SK-N-SH (cell line): ENCODE data around the gene RANGAP1. TPM values are rescaled to one million over a fixed set of nuclear protein-coding genes. Genes with fewer than 3 reads are reported as not detected.

Experiments used
- CTCF ChIA-PET: fragments of 300-600, 350-600 bp; formaldehyde crosslinking; extraction: SDS; loops from one replicate; lab custom pipeline; 2021; lab: Yijun Ruan, JAX
- POLR2A ChIA-PET: fragments of 350-600 bp; sonication (Branson Sonifier 250); formaldehyde crosslinking; extraction: SDS; loops from one replicate; lab custom pipeline; 2020; ENCODE audit warnings: antibody characterized with exemption, inconsistent platforms; lab: Yijun Ruan, JAX
- DNase-seq: peaks from one replicate; pipeline ENCODE4 v3.0.0; 2012
- H2AFZ ChIP-seq: fragments of 200-600 bp; sonication (generic); 2 replicates; pipeline ENCODE4 v1.8.1; 2016; ENCODE audit warnings: antibody characterized with exemption, mild to moderate bottlenecking, low read depth
- H3F3A ChIP-seq: fragments of 200-600 bp; sonication (generic); replicated peaks from 2 replicates; pipeline ENCODE3; 2016; ENCODE audit warnings: antibody characterized with exemption, mild to moderate bottlenecking; ENCODE audit not compliant: insufficient read depth
- H3K27ac ChIP-seq, 2 experiments: fragments of 200-500 bp in 1 of 2; fragments of 200-600 bp in 1 of 2; sonication (Bioruptor generic) in 1 of 2; sonication (generic), shearing (Covaris generic) in 1 of 2; 2 replicates each; pipeline versions ENCODE4 v1.5.1 to v1.6.1; 2014 to 2016; ENCODE audit warnings: low read depth in 2 of 2, inconsistent platforms in 1 of 2, low read length in 1 of 2, mild to moderate bottlenecking in 1 of 2, mixed read lengths in 1 of 2
- H3K27me3 ChIP-seq: fragments of 200-600 bp; sonication (generic), shearing (Covaris generic); 2 replicates; pipeline ENCODE4 v1.6.1; 2016; ENCODE audit warnings: mixed run types; ENCODE audit not compliant: insufficient read depth
- H3K36me3 ChIP-seq, 2 experiments: fragments of 200-500 bp in 1 of 2; fragments of 200-600 bp in 1 of 2; sonication (Bioruptor generic) in 1 of 2; sonication (generic) in 1 of 2; replicated peaks in 1 of 2; 2 replicates each; pipeline versions ENCODE3 to v1.5.1; 2014 to 2016; ENCODE audit warnings: low read length in 1 of 2, mild to moderate bottlenecking in 1 of 2; ENCODE audit not compliant: insufficient read depth in 2 of 2, control insufficient read depth in 1 of 2
- H3K4me1 ChIP-seq, 2 experiments: fragments of 200-500 bp in 1 of 2; fragments of 200-600 bp in 1 of 2; sonication (Bioruptor generic) in 1 of 2; sonication (generic), shearing (Covaris generic) in 1 of 2; 2 replicates each; pipeline versions ENCODE4 v1.5.1 to v1.6.1; 2014 to 2016; ENCODE audit warnings: low read depth in 1 of 2, low read length in 1 of 2, mixed run types in 1 of 2; ENCODE audit not compliant: insufficient read depth in 2 of 2, control insufficient read depth in 1 of 2
- H3K4me2 ChIP-seq: fragments of 200-600 bp; sonication (generic), shearing (Covaris generic); 2 replicates; pipeline ENCODE4 v1.6.1; 2017; ENCODE audit warnings: mixed run types
- H3K4me3 ChIP-seq, 2 experiments: fragments of 200-500 bp in 1 of 2; fragments of 200-600 bp in 1 of 2; sonication (Bioruptor generic) in 1 of 2; sonication (generic), shearing (Covaris generic) in 1 of 2; 2 replicates each; pipeline versions ENCODE4 v1.5.1 to v1.8.1; 2014 to 2016; ENCODE audit warnings: low read depth in 2 of 2, inconsistent platforms in 1 of 2, low read length in 1 of 2, mild to moderate bottlenecking in 1 of 2, mixed read lengths in 1 of 2, moderate library complexity in 1 of 2
- H3K79me2 ChIP-seq: fragments of 200-600 bp; sonication (generic); 2 replicates; pipeline ENCODE4 v1.8.1; 2017; ENCODE audit warnings: mild to moderate bottlenecking; ENCODE audit not compliant: insufficient read depth
- H3K9ac ChIP-seq: fragments of 200-600 bp; sonication (generic); 2 replicates; pipeline ENCODE4 v1.6.1; 2017; ENCODE audit warnings: mixed run types
- H3K9me2 ChIP-seq: fragments of 200-600 bp; sonication (generic); 2 replicates; pipeline ENCODE4 v1.6.1; 2017; ENCODE audit warnings: mixed run types
- H3K9me3 ChIP-seq: fragments of 200-600 bp; sonication (generic); 2 replicates; pipeline ENCODE4 v1.6.1; 2017; ENCODE audit warnings: mixed run types, mild to moderate bottlenecking, moderate library complexity
- H4K20me1 ChIP-seq: fragments of 200-600 bp; sonication (generic); 2 replicates; pipeline ENCODE4 v1.6.1; 2017; ENCODE audit warnings: mild to moderate bottlenecking, mixed run types; ENCODE audit not compliant: insufficient read depth
- FOXM1 ChIP-seq: IDR thresholded peaks from 2 replicates; pipeline ENCODE4 v1.4.0; 2012; ENCODE audit warnings: low read depth, mild to moderate bottlenecking
- IRF3 ChIP-seq: fragments of 150-350 bp; IDR thresholded peaks from 2 replicates; pipeline ENCODE4 v1.6.1; 2016; ENCODE audit warnings: mild to moderate bottlenecking, low read depth, low read length
- MEF2A ChIP-seq: IDR thresholded peaks from 2 replicates; pipeline ENCODE4 v1.4.0; 2012; ENCODE audit warnings: low read depth, borderline replicate concordance
- MXI1 ChIP-seq: IDR thresholded peaks from 2 replicates; pipeline ENCODE4 v1.6.1; 2012; ENCODE audit warnings: mild to moderate bottlenecking, low read depth, low read length, improper control_type of control experiment
- RCOR1 ChIP-seq: fragments of 150-350 bp; IDR thresholded peaks from 2 replicates; pipeline ENCODE4 v1.6.1; 2017; ENCODE audit warnings: antibody characterized with exemption, low read length
- REST ChIP-seq: IDR thresholded peaks from 2 replicates; pipeline ENCODE4 v1.6.1; 2012; ENCODE audit warnings: mild to moderate bottlenecking, low read depth, low read length, moderate library complexity
- RFX5 ChIP-seq: IDR thresholded peaks from 2 replicates; pipeline ENCODE4 v1.6.1; 2012; ENCODE audit warnings: mild to moderate bottlenecking, improper control_type of control experiment, low read length
- SMC3 ChIP-seq: IDR thresholded peaks from 2 replicates; pipeline ENCODE4 v1.6.1; 2012; ENCODE audit warnings: low read depth, low read length, improper control_type of control experiment
- TAF1 ChIP-seq: IDR thresholded peaks from 2 replicates; pipeline ENCODE4 v1.6.1; 2012; ENCODE audit warnings: low read depth, mild to moderate bottlenecking, low read length, moderate library complexity, borderline replicate concordance
- USF1 ChIP-seq: IDR thresholded peaks from 2 replicates; pipeline ENCODE4 v1.4.0; 2012; ENCODE audit warnings: low read depth, borderline replicate concordance
- WGBS: methylation state at CpG from one replicate; pipeline ENCODE4 v1.1.6; 2017; ENCODE audit warnings: low lambda C conversion rate; 5-methylcytosine and 5-hydroxymethylcytosine counted together
- polyA plus RNA-seq, 3 experiments: library from polyadenylated mRNA; depleted of rRNA; stranded (reverse); fragments of >200 nt; gene quantifications; 2 replicates each; pipeline ENCODE4 v1.2.3, GENCODE V29; 2012

RANGAP1 gene
- polyA plus RNA-seq, 1 of the 3 experiments (the other 2 are of a cell fraction), result 67.1 TPM

- Histone ChIP-seq H3K9me3 (no peaks in the 10 kb centered on the region), H3K36me3 (no peaks in the 10 kb centered on the region), H3K9me2 (no peaks in the 10 kb centered on the region), H3K4me2 (no peak overlapping the region), H3K4me1 (peaks cover 0 to 5% of the 10 kb centered on the region in 2 experiments; a peak in 1 of 4 replicates), H3K4me3 (no peak overlapping the region), H2AFZ (no peak overlapping the region), H3K9ac (no peak overlapping the region), H4K20me1 (no peaks in the 10 kb centered on the region), H3F3A (no peaks in the 10 kb centered on the region), H3K27me3 (no peaks in the 10 kb centered on the region), H3K79me2 (peaks cover 10% of the 10 kb centered on the region), H3K27ac (no peak overlapping the region)
- ChIA-PET POLR2A (no interaction called here), CTCF (no interaction called here)
- TF ChIP-seq SMC3 (no peak), TAF1 (no peak), MEF2A (no peak), RCOR1 (no peak), MXI1 (no peak), FOXM1 (no peak), REST (no peak)
- 68% methylated on average over 9 of the region's 10 CpGs for WGBS
- DNase-seq, result no peak
These were observed 84.8 kb downstream of the RANGAP1 start for GRCh38 chr22:41201141-41201540.

- no peaks in the 10 kb centered on the region for H3K79me2 ChIP-seq
- H3K4me2 ChIP-seq, result peak overlapping the region; percentile 79
- no peaks in the 10 kb centered on the region for H3K36me3 ChIP-seq
- no peaks in the 10 kb centered on the region for H3K9me3 ChIP-seq
- H2AFZ ChIP-seq, result peak overlapping the region; percentile 68; the same call in 1 of the 2 replicates
- no peaks in the 10 kb centered on the region for H3F3A ChIP-seq
- TF ChIP-seq IRF3 (no peak), RFX5 (no peak), USF1 (no peak)
- DNase-seq, result peak; percentile 48
- no peak overlapping the region; the same call in 1 of the 2 replicates for H3K9ac ChIP-seq
- ChIA-PET POLR2A (no interaction called here), CTCF (no interaction called here)
- no peaks in the 10 kb centered on the region for H4K20me1 ChIP-seq
- under 1% methylated on average over 9 of the region's 9 CpGs for WGBS
- H3K27me3 ChIP-seq, result no peaks in the 10 kb centered on the region
- no peak overlapping the region for H3K27ac ChIP-seq
- H3K4me3 ChIP-seq, result peak overlapping the region; percentile 57 to 62
- H3K9me2 ChIP-seq, result no peaks in the 10 kb centered on the region
- peaks cover 0 to 2% of the 10 kb centered on the region in 2 experiments; a peak in 1 of 4 replicates for H3K4me1 ChIP-seq
These were observed 87.9 kb downstream of the RANGAP1 start for GRCh38 chr22:41198027-41198580.
